GM18520 (cell line): Measurements from ENCODE around the gene ST3GAL2.
A peak's percentile ranks its signal among the peaks of the same experiment; 100 is the strongest.
"Not testable (repeated sequence)": the region's sequence is repeated elsewhere in the genome, so short reads cannot be mapped to it uniquely, and the experiment has no call there.

ENCODE experiments used
- ATAC-seq: cut with Tn5 transposase; IDR thresholded peaks from one replicate; pipeline ENCODE4 v1.9.1; 2021; ENCODE audit not compliant: unreplicated experiment

ST3GAL2 gene

GRCh38 chr16:70418274-70418992 lies 20.5 kb downstream of the ST3GAL2 start:
- no peak for ATAC-seq

GRCh38 chr16:70417661-70418060 lies 21.2 kb downstream of the ST3GAL2 start:
- no peak for ATAC-seq

- peak; percentile 60 for ATAC-seq
Measured at GRCh38 chr16:70416748-70417616, 21.9 kb downstream of the ST3GAL2 start.

- not testable (repeated sequence) for ATAC-seq
Measured at GRCh38 chr16:70413572-70413971, 25.3 kb downstream of the ST3GAL2 start.

GRCh38 chr16:70412385-70412784 lies 26.5 kb downstream of the ST3GAL2 start:
- ATAC-seq = no peak

GRCh38 chr16:70410734-70411133 lies 28.2 kb downstream of the ST3GAL2 start:
- no peak for ATAC-seq

- no peak for ATAC-seq
Measured at GRCh38 chr16:70407811-70408274, 31.1 kb downstream of the ST3GAL2 start.

GRCh38 chr16:70406104-70406503 lies 32.8 kb downstream of the ST3GAL2 start:
- not testable (repeated sequence) for ATAC-seq

- ATAC-seq = no peak
Measured at GRCh38 chr16:70402916-70403659, 35.8 kb downstream of the ST3GAL2 start.

- ATAC-seq = no peak
Measured at GRCh38 chr16:70399951-70400350, 38.9 kb downstream of the ST3GAL2 start.

GRCh38 chr16:70399381-70399780 lies 39.5 kb downstream of the ST3GAL2 start:
- no peak for ATAC-seq

- ATAC-seq = no peak
Measured at GRCh38 chr16:70398177-70398743, 40.6 kb downstream of the ST3GAL2 start.

- ATAC-seq = no peak
Measured at GRCh38 chr16:70396246-70396904, 42.5 kb downstream of the ST3GAL2 start.

- no peak for ATAC-seq
Measured at GRCh38 chr16:70395345-70395901, 43.5 kb downstream of the ST3GAL2 start.

GRCh38 chr16:70394853-70395252 lies 44.0 kb downstream of the ST3GAL2 start:
- ATAC-seq = no peak

- no peak for ATAC-seq
Measured at GRCh38 chr16:70393662-70394061, 45.2 kb downstream of the ST3GAL2 start.

GRCh38 chr16:70392606-70393005 lies 46.3 kb downstream of the ST3GAL2 start:
- ATAC-seq = no peak

- no peak for ATAC-seq
Measured at GRCh38 chr16:70391881-70392481, 46.9 kb downstream of the ST3GAL2 start.

GRCh38 chr16:70391446-70391845 lies 47.5 kb downstream of the ST3GAL2 start:
- no peak for ATAC-seq

- no peak for ATAC-seq
Measured at GRCh38 chr16:70390774-70391173, 48.1 kb downstream of the ST3GAL2 start.
